Gastrocnemius medialis (tissue), 4 donors: ENCODE measurements around the gene CPTP.

Experiments
- POLR2A ChIP-seq, 2 donors: fragments of 450-650 bp; IDR thresholded peaks; one replicate each; pipeline ENCODE4 v1.6.1; 2017; ENCODE audit warnings: antibody characterized with exemption in 2 of 2, mild to moderate bottlenecking in 2 of 2, moderate library complexity in 2 of 2
- TF ChIP-seq, protein P1 (sequence below), 5 experiments: fragments of 450-650 bp in 3 of 5; fragments of 200-600 bp in 2 of 5; sonication (generic) in 2 of 5; IDR thresholded peaks in 4 of 5; conservative IDR thresholded peaks in 1 of 5; 1 replicate in 4 of 5; 2 replicates in 1 of 5; pipeline ENCODE4 v1.5.1; 2016 to 2019; ENCODE audit warnings: antibody characterized with exemption in 5 of 5, mild to moderate bottlenecking in 3 of 5, moderate library complexity in 3 of 5

DNA sequence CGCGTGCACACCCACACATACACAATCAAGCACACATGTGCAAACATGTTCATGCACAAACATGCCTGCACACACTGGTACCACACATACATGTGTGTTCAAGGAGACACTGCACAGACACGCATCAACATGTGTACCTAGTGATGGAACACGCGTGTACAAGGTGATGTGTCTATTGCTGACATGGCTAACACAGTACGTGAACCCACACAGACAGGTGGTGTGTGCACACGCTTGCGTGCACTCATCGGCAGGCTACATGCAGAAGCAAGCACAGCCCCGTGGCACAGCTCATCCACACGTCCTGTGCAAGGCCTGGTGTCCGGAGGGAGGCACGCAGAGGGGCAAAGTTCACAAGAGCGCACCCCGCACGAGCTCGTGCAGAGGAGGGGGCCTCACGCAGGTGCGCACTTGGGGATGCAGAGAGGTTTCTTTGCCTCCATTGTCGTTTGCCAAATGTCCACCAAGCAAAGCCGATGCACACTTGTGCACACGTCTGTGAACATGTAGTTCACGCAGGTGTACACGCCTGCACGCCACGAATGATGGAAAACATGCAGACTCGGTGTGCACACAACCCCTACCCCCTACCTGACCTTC lies 17.8 kb upstream of the CPTP start:
- TF ChIP-seq, protein P1, sequence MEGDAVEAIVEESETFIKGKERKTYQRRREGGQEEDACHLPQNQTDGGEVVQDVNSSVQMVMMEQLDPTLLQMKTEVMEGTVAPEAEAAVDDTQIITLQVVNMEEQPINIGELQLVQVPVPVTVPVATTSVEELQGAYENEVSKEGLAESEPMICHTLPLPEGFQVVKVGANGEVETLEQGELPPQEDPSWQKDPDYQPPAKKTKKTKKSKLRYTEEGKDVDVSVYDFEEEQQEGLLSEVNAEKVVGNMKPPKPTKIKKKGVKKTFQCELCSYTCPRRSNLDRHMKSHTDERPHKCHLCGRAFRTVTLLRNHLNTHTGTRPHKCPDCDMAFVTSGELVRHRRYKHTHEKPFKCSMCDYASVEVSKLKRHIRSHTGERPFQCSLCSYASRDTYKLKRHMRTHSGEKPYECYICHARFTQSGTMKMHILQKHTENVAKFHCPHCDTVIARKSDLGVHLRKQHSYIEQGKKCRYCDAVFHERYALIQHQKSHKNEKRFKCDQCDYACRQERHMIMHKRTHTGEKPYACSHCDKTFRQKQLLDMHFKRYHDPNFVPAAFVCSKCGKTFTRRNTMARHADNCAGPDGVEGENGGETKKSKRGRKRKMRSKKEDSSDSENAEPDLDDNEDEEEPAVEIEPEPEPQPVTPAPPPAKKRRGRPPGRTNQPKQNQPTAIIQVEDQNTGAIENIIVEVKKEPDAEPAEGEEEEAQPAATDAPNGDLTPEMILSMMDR (IDR thresholded peaks at IDR 0.05 in 4 of 5, conservative IDR thresholded peaks at IDR 0.05 in 1 of 5): no peak
- TF ChIP-seq POLR2A (IDR thresholded peaks at IDR 0.05): no peak
